HG03175 (cell line): ENCODE data around the gene PNP.
"Not testable (repeated sequence)": the region's sequence is repeated elsewhere in the genome, so short reads cannot be mapped to it uniquely, and the experiment has no call there.

Experiments used
- ATAC-seq: cut with Tn5 transposase; IDR thresholded peaks from one replicate; pipeline ENCODE4 v1.9.1; 2021; ENCODE audit warnings: mild to moderate bottlenecking, moderate library complexity; ENCODE audit not compliant: unreplicated experiment

The PNP gene

GRCh38 chr14:20489093-20489994 is 20.1 kb downstream of the PNP start:
- peak; percentile 41 for ATAC-seq

DNA sequence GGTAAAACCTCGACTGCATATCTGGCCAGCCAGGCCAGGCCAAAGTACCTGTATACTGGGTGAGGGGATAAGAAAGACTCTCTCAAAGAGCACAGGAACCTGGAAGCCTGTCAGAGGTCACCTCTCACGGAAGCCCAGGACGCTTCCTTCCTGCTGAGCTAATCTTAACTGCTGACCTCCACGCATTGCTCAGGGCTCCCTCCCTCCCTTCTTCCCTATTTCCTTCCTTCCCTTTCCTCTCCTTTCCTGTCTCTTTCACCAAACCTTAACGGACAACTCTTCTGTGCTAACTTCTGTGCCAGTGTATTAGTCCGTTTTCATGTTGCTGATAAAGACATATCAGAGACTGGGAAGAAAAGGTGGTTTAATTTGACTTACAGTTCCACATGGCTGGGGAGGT is 21.4 kb downstream of the PNP start:
- ATAC-seq = no peak

GRCh38 chr14:20492486-20492885 is 23.3 kb downstream of the PNP start:
- ATAC-seq = no peak

GRCh38 chr14:20493634-20494033 is 24.4 kb downstream of the PNP start:
- ATAC-seq = no peak

DNA sequence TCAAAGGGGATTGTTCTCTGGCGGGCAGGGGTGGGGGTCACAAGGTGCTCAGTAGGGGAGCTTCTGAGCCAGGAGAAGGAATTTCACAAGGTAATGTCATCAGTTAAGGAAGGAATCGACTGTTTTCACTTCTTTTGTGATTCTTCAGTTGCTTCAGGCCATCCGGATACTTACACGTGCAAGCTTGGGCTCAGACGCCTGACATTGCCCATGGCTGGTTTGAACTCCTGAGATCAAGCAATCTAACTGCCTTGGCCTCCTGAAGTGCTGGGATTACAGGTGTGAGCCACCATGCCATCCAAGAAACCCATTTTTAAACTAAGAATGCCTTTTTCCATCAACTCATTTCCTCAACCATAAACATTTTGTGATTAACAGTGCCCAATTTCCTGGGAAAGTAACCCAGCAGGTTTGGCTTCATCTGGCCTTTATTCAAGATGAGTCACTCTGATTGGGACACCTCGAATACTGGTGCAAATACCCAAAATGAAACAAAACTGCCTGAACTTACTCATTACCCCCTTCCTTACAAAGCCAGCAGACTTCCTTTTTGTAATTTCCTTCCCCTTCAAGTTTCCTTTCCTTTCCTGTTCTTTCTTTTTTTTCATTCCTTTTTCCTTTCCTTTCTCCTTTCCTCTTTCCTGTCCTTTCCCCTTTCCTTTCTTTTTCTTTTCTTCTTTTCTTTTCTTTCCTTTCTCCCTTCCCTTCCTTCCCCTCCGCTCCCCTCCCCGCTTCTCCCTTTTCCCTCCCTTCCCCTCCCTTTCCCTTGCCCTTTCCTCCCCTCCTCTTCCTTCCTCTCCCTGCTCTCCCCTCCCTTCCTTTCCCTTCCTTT is 25.9 kb downstream of the PNP start:
- no peak for ATAC-seq

DNA sequence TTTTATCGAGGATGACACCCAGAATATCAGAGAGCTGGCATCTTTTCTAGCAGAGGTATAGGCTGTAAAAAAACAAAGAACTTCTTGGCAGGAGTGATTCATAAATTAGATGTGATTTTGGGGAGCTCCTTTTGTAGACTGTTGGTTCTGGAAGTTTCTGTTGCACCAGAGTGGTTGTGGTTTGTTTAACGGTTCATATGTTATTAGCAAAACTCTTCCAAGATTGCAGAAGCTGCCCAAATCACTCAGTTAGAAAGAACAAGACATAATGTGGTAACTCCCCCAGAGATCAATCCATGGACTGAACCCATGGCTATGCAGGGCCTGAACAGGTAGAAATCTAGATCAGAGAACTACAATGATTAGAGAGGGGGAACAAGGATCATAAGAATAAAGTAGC is 29.4 kb downstream of the PNP start:
- ATAC-seq = no peak

DNA sequence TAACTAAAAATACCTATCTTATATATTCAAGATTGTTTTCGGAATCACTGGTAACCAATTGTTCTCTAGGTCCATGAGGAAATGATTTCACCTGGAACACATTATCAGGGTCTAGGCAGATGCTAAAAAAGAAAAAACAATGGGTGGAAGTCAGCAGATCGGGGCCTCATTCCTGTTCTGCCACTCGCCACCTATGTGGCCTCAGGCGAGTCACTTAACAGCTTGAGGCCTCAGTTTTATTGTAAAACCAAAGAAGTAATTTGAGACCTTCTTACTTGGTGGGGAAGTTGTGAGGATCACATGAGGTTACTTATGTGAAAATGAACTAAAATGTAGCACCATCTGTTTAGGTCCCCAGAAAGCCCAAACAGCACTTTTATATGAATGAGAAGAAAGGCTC is 29.9 kb downstream of the PNP start:
- ATAC-seq = no peak

DNA sequence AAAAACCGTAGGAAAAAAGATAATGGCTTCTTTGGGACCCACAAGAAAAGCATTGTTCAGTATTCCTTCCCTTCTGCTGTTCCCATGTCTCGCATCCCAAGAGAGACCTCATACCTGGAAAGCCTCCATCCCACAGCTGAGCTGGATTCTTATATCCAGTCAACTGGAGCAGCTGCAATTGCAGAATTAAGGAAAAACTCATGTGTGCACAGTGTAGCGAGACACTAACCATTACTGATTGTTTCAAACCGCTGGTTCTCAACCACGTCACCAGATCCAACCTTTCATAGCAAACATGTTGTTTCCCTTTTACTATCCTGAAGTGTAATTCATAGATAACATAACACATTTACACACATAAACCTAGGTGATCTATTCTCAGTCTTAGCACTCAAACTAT is 30.7 kb downstream of the PNP start:
- ATAC-seq = no peak

DNA sequence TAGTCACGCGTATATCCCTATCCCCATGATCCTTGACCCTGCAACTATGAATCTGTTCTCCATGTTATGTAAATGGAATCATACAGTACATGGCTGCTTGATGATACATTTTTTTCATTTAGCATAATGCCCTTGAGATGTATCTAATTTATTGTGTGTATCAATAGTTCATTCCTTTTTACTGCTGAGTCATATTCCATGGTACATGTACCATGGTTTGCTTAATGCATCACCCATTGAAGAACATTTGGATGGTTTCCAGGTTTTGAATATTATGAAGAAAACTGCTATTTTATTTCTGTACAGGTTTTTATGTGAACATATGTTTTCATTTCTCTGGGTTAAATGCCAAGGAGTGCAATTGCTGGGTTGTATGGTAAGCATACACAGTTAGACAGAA is 32.1 kb downstream of the PNP start:
- no peak for ATAC-seq

DNA sequence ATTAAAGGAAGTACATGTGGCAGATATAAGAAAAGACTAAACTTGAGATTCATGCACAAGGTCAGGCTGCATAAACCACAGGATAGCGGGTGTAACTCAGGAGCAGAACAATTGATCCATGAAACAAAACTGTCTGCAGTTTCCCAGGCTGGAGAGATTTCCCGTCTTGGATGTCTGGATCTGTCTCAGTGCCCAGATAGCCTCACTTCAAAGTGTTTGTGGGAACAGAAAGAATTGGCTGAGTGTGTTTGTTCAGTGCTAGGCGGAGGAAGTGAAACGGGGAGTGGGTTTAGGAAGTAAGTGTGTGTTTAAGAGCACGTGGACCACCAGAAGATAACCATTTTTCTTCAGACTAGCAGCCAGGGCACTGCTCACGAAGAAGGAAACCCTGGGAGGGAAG is 34.7 kb downstream of the PNP start:
- ATAC-seq = no peak

DNA sequence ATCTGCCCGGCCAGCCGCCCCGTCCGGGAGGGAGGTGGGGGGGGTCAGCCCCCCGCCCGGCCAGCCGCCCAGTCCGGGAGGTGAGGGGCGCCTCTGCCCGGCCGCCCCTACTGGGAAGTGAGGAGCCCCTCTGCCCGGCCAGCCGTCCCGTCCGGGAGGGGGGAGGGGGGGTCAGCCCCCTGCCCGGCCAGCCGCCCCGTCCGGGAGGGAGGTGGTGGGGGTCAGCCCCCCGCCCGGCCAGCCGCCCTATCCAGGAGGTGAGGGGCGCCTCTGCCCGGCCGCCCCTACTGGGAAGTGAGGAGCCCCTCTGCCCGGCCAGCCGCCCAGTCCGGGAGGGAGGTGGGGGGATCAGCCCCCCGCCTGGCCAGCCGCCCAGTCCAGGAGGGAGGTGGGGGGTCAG is 37.1 kb downstream of the PNP start:
- ATAC-seq = not testable (repeated sequence)

DNA sequence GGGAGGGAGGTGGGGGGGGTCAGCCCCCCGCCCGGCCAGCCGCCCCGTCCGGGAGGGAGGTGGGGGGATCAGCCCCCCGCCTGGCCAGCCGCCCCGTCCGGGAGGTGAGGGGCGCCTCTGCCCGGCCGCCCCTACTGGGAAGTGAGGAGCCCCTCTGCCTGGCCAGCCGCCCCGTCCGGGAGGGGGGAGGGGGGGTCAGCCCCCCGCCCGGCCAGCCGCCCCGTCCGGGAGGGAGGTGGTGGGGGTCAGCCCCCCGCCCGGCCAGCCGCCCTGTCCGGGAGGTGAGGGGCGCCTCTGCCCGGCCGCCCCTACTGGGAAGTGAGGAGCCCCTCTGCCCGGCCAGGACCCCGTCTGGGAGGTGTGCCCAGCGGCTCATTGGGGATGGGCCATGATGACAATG is 37.5 kb downstream of the PNP start:
- not testable (repeated sequence) for ATAC-seq

DNA sequence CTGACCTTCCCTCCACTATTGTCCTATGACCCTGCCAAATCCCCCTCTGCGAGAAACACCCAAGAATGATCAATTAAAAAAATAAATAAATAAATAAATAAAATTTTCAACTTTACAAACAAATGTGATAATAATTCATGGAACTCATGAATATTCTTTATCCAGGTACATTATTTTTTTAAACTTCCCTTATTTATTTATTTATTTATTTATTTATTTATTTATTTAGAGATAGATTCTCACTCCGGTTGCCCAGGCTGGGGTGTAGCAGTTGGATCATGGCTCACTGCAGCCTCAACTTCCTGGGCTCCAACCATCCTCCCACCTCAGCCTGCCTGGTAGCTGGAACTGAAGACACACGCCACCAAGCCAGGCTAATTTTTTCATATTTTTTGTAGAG is 38.3 kb downstream of the PNP start:
- ATAC-seq = not testable (repeated sequence)

GRCh38 chr14:20508367-20508766 is 39.2 kb downstream of the PNP start:
- no peak for ATAC-seq

DNA sequence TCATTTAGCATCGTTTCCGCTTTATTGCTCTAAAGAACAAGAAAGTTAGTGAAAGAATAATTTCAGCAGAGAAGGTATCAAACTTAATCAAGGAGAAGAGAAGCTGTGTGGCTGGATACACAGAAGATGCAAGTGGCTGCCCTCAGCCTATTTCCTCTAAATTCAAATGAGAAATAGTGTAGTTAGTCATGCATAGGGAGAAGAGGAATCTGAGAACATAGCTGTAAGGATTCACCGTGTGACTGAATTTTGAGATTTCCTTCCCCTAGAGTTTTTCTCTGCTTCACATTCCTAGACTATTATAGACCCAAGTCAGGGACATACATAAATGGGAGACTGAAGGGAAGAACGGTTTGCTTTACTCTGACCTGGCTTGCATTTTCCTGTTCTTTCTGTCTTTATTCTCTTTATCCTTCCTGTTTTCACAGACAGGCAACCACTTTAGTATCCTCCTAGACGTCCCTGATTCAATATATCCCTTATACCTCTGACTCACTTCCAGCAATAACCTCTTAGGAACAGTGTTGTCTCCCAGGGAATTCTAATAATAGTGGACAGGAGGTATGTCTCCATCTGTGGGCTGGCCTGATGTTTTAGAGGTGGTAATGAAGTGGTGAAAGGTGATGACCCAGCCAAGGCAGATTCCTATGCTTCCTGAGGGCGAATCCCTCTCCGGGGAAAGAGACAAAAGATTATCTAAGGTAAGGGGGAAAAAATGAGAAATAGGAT is 43.1 kb downstream of the PNP start:
- ATAC-seq = no peak

GRCh38 chr14:20515846-20516245 is 46.6 kb downstream of the PNP start:
- no peak for ATAC-seq

GRCh38 chr14:20516921-20517320 is 47.7 kb downstream of the PNP start:
- no peak for ATAC-seq

- ATAC-seq = no peak
These were observed 53.1 kb downstream of the PNP start for GRCh38 chr14:20522332-20522731.

GRCh38 chr14:20524027-20524426 is 54.8 kb downstream of the PNP start:
- ATAC-seq = no peak
